Esophagus squamous epithelium (tissue), 5 donors: ENCODE results near the gene MMP24. TPM values are rescaled to one million over a fixed set of nuclear protein-coding genes. Genes with fewer than 3 reads are reported as not detected.
A peak's percentile ranks its signal among the peaks of the same experiment; 100 is the strongest.

ENCODE experiments used
- DNase-seq: peaks from one replicate; lab custom pipeline; 2025; lab: John Stamatoyannopoulos, UW
- H3K27ac ChIP-seq, 4 donors: fragments of 200-600 bp; sonication (generic); one replicate each; pipeline ENCODE4 v1.5.1; 2016 to 2019; ENCODE audit warnings: mild to moderate bottlenecking in 1 of 4
- H3K27me3 ChIP-seq, 4 donors: fragments of 200-600 bp; sonication (generic); 1 replicate in 3 of 4; 2 replicates in 1 of 4; pipeline versions ENCODE4 v1.5.1 to v1.6.0; 2017 to 2021; ENCODE audit warnings: antibody characterized with exemption in 1 of 4
- H3K36me3 ChIP-seq, 3 donors: fragments of 200-600 bp; sonication (generic); one replicate each; pipeline ENCODE4 v1.5.1; 2016 to 2019
- H3K4me1 ChIP-seq, 3 donors: fragments of 200-600 bp; sonication (generic); one replicate each; pipeline ENCODE4 v1.5.1; 2017 to 2019
- H3K4me3 ChIP-seq, 4 donors: fragments of 200-600 bp; sonication (generic); 1 replicate in 3 of 4; 2 replicates in 1 of 4; pipeline ENCODE4 v1.5.1; 2016 to 2019; ENCODE audit warnings: mild to moderate bottlenecking in 2 of 4, moderate library complexity in 1 of 4
- H3K9me3 ChIP-seq, 3 donors: fragments of 200-600 bp; sonication (generic); one replicate each; pipeline ENCODE4 v1.5.1; 2016 to 2019
- CTCF ChIP-seq, 6 experiments: fragments of 450-650 bp in 4 of 6; fragments of 200-600 bp in 2 of 6; sonication (generic) in 2 of 6; IDR thresholded peaks; one replicate each; pipeline ENCODE4 v1.5.1; 2016 to 2019; ENCODE audit warnings: antibody characterized with exemption in 6 of 6, mild to moderate bottlenecking in 4 of 6, moderate library complexity in 4 of 6
- POLR2A ChIP-seq, 4 donors: fragments of 450-650 bp; IDR thresholded peaks; one replicate each; pipeline ENCODE4 v1.6.1; 2017; ENCODE audit warnings: antibody characterized with exemption in 4 of 4, mild to moderate bottlenecking in 4 of 4, moderate library complexity in 3 of 4
- WGBS, 2 donors: methylation state at CpG; one replicate each; pipeline ENCODE4 v1.1.5; 2018; 5-methylcytosine and 5-hydroxymethylcytosine counted together
- intact Hi-C: fragments of 100-400 bp; cut with DNase I; formaldehyde crosslinking; loops from one replicate; pipeline ENCODE4 v1.15.0; 2022
- total RNA-seq, 4 donors: library from RNA; depleted of rRNA; stranded (reverse); fragments of >200 nt; gene quantifications; one replicate each; pipeline ENCODE4 v1.1.0, GENCODE V29; 2016
- donor health status: DM: yes; HTN: yes; CAD: no.

MMP24 gene
- total RNA-seq, 4 donors from 2014 or later = 0.06 to 0.38 (median 0.08) TPM; not detected in 1

DNA sequence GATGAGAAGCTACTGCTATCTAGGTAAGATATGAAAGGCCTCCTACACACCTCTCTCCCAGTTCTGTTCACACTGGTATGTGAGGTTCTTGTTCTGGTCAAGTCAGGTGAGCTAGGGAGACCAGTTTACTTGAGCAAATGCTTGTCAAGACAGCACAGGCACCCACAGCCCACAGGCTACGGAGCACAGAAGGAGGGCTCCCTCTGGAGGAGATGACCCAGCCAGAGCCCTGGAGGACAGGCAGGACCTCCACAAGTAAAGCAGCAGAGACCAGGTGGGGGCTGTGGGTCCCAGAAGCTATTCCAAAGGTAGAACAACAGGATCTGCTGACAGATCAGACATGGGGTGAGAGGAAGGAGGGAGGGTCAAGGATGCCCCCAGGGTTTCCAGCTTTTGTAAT, 38.3 kb downstream of the MMP24 start:
- intact Hi-C loops = loop anchor here (10.0 kb wide), 1 partner anchor 50 kb away; no protein-coding TSS in a partner anchor

DNA sequence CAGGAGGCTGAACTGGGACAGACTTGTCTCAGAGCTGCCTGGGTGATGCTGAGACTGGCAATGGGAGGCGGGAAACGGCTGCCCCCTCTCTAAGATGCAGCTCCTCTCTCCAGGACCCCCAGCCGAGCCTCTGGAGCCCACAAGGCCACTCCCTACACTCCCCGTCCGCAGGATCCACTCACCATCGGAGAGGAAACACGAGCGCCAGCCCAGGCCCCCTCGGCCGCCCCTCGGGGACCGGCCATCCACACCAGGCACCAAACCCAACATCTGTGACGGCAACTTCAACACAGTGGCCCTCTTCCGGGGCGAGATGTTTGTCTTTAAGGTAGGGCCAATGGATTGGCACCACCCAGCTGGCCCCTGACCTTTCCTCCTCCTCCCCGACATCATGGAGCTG, 40.6 kb downstream of the MMP24 start:
- H3K9me3 ChIP-seq = no peaks in the 10 kb centered on the region

More for the DNA sequence above, 38.3 kb downstream of the MMP24 start:
- Histone ChIP-seq H3K27me3 (no peaks in the 10 kb centered on the region), H3K4me1 (peaks cover 0 to 19% (median 0%) of the 10 kb centered on the region in 3 donors), H3K27ac (no peak overlapping the region), H3K9me3 (no peaks in the 10 kb centered on the region), H3K4me3 (no peak overlapping the region), H3K36me3 (peaks cover 0 to 47% (median 6%) of the 10 kb centered on the region in 3 donors)
- TF ChIP-seq POLR2A (IDR thresholded peaks at IDR 0.05) = no peak
- no peak for TF ChIP-seq CTCF (IDR thresholded peaks at IDR 0.05)
- no peak for DNase-seq
- WGBS, 2 donors = 83% methylated on average over 1 of the region's 1 CpG; no CpG with 5 or more reads in 1 of the 2 donors

DNA sequence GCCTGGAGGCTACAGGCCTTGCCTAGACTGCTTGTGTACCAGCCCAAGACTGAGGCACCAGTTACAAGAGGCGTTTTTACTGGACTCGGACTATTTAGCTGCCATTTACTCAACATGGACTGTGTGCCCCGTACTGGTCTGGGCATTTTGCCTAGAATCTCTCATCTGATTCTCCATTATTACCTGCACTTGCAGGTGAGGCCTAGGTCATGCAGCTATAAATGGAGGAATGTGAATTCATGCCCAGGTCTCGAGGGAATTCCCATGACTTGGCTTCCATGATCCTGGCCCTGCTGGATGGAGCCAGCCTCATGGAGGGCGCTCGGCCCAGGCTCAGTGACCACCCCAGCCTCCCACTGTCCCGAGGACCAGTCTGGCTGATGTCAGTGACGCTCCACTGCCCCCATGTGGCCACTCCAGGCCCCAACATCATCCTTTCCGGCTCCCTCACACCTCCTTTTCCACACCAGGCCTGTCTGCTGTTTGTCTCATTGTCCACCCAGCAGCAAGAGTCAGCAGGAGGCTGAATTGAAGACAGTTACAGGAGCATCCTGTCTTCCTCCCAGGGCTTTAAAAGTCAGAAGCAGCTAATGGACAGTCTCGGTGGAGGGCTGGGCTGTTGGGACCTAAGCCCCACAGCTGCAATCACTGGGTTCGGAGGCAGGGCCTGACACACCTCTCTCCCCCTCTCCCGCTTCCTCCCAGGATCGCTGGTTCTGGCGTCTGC, 42.7 kb downstream of the MMP24 start:
- intact Hi-C loops = loop anchor here (10.0 kb wide), 1 partner anchor 54 kb away; no protein-coding TSS in a partner anchor
- Histone ChIP-seq H3K27ac (no peak overlapping the region), H3K4me1 (peaks cover 0 to 7% (median 0%) of the 10 kb centered on the region in 3 donors), H3K36me3 (peaks cover 0 to 72% (median 10%) of the 10 kb centered on the region in 3 donors), H3K4me3 (no peak overlapping the region), H3K27me3 (no peaks in the 10 kb centered on the region), H3K9me3 (no peaks in the 10 kb centered on the region)
- 50 to 57% methylated on average over 8 to 11 of the region's 14 CpGs for WGBS, 2 donors
- no peak for DNase-seq
- TF ChIP-seq POLR2A (IDR thresholded peaks at IDR 0.05) (no peak), CTCF (IDR thresholded peaks at IDR 0.05) (peak; percentile 49 to 65 (median 53))

More for the DNA sequence above, 40.6 kb downstream of the MMP24 start:
- Histone ChIP-seq H3K27me3 (no peaks in the 10 kb centered on the region), H3K4me1 (peaks cover 0 to 19% (median 0%) of the 10 kb centered on the region in 3 donors), H3K36me3 (peaks cover 0 to 70% (median 10%) of the 10 kb centered on the region in 3 donors), H3K27ac (no peak overlapping the region), H3K4me3 (no peak overlapping the region)
- TF ChIP-seq POLR2A (IDR thresholded peaks at IDR 0.05) (no peak), CTCF (IDR thresholded peaks at IDR 0.05) (no peak)
- intact Hi-C loops = loop anchor here (10.0 kb wide), 1 partner anchor 52 kb away; no protein-coding TSS in a partner anchor
- no peak for DNase-seq
- 91 to 97% methylated on average over 4 to 13 of the region's 16 CpGs for WGBS, 2 donors

- no peaks in the 10 kb centered on the region for H3K27me3 ChIP-seq
- H3K27ac ChIP-seq = no peak overlapping the region
- H3K4me3 ChIP-seq = no peak overlapping the region
- no peak for TF ChIP-seq CTCF (IDR thresholded peaks at IDR 0.05)
- TF ChIP-seq POLR2A (IDR thresholded peaks at IDR 0.05) = no peak
- H3K36me3 ChIP-seq = peaks cover 0 to 81% (median 10%) of the 10 kb centered on the region in 3 donors
- no peaks in the 10 kb centered on the region for H3K9me3 ChIP-seq
- H3K4me1 ChIP-seq = peaks cover 0 to 9% (median 0%) of the 10 kb centered on the region in 3 donors
- DNase-seq = no peak
- WGBS, 2 donors = 84 to 94% methylated on average over 10 to 12 of the region's 19 CpGs
- intact Hi-C loops = no loop called here
Measured at GRCh38 chr20:35270021-35270902, 43.8 kb downstream of the MMP24 start.
